Breast epithelium (tissue), 3 donors: ENCODE results near the gene AGRN.

Experiments
- POLR2A ChIP-seq: fragments of 450-650 bp; IDR thresholded peaks from one replicate; pipeline ENCODE4 v1.6.1; 2016; ENCODE audit warnings: antibody characterized with exemption, mild to moderate bottlenecking, moderate library complexity
- POLR2AphosphoS5 ChIP-seq, 3 donors: sonication (generic); formaldehyde crosslinking; IDR thresholded peaks; one replicate each; pipeline ENCODE4 v1.6.1; 2017; ENCODE audit warnings: antibody characterized with exemption in 3 of 3
- TF ChIP-seq, protein P1 (sequence below), 3 donors: fragments of 450-650 bp; IDR thresholded peaks; one replicate each; pipeline ENCODE4 v1.5.1; 2016 to 2017; ENCODE audit warnings: antibody characterized with exemption in 3 of 3, mild to moderate bottlenecking in 3 of 3, moderate library complexity in 3 of 3

DNA sequence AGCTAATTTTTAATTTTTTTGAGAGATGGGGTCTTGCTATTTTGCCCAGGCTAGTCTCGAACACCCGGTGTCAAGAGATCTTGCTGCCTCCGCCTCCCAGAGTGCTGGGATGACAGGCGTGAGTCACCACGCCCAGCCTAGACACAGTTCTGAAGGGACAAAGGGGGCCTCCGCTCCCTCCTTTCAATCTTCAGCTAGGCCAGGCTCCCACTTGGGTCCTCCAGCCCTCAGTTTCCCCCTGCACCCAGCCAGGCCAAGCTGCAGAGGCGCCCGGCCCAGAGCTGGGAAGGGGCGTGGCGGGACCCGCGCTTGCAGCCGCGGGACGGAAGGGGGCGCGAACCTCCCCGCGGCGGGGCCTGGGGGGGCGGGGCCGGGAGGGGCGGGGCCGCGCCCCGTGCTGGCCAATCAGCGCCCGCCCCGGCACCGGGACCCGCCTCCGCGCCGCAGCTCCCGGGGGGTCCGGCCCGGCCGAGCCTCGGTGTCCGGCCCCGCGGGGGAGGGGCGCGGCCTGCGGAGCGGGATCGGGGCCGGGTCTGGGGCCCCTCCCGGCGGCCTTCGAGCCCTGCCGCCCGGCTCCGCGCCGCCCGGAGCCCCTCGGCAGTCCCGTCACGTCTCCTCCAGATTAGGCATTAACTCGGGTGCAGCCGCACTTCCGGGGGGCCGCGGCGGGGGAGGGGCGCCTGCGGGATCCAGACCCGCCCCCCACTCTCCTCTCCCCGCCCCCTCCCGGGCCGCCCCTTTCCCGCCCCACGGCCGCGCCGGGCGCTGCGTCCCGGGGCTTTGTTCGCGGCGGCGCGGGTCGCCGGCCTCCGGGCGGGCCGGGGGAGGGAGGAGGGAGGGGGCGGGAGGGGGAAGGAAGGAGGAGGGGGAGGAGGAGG lies 559 bp upstream of the AGRN start:
- TF ChIP-seq, protein P1, sequence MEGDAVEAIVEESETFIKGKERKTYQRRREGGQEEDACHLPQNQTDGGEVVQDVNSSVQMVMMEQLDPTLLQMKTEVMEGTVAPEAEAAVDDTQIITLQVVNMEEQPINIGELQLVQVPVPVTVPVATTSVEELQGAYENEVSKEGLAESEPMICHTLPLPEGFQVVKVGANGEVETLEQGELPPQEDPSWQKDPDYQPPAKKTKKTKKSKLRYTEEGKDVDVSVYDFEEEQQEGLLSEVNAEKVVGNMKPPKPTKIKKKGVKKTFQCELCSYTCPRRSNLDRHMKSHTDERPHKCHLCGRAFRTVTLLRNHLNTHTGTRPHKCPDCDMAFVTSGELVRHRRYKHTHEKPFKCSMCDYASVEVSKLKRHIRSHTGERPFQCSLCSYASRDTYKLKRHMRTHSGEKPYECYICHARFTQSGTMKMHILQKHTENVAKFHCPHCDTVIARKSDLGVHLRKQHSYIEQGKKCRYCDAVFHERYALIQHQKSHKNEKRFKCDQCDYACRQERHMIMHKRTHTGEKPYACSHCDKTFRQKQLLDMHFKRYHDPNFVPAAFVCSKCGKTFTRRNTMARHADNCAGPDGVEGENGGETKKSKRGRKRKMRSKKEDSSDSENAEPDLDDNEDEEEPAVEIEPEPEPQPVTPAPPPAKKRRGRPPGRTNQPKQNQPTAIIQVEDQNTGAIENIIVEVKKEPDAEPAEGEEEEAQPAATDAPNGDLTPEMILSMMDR (IDR thresholded peaks at IDR 0.05), result no peak
- no peak for TF ChIP-seq POLR2A
- no peak for TF ChIP-seq POLR2AphosphoS5 (IDR thresholded peaks at IDR 0.05)
